ENCODE measurements around the gene USP15. TPM values are rescaled to one million over a fixed set of nuclear protein-coding genes. Genes with fewer than 3 reads are reported as not detected.

USP15 gene
- total and polyA plus RNA-seq, 2 of the 4 experiments (the other 2 are of a cell fraction), result 28.5 to 49.6 TPM

GRCh38 chr12:62227091-62227490, 33.1 kb upstream of the USP15 start:
- dilution Hi-C loops (cut with HindIII; ENCODE audit: low sequenced_read_pairs, unreplicated experiment), result no loop called here
- BruUV-seq (replicated peaks), result no TSS peak

More at GRCh38 chr12:62227091-62227490, 33.1 kb upstream of the USP15 start:
- Histone ChIP-seq H3K56ac (ENCODE audit: extremely low read depth, insufficient read depth, low read length) (no peak overlapping the region), H2BK120ac (ENCODE audit: low read depth, low read length) (no peak overlapping the region), H2AK9ac (replicated peaks; ENCODE audit: low read depth, low read length, poor library complexity) (no peak overlapping the region), H3K79me1 (ENCODE audit: low read depth in 1 of 2, low read length in 2 of 2) (no peaks in the 10 kb centered on the region), H4K8ac (ENCODE audit: low read depth in 2 of 2, low read length in 2 of 2) (no peak overlapping the region), H2AFZ (replicated peaks; ENCODE audit: low read length, poor library complexity) (no peak overlapping the region), H2AK5ac (ENCODE audit: low read depth, low read length) (no peak overlapping the region), H3K9me3 (ENCODE audit: control insufficient read depth, insufficient read depth, low read length) (no peaks in the 10 kb centered on the region), H3K9me1 (ENCODE audit: insufficient read depth, low read length) (no peaks in the 10 kb centered on the region), H3K23ac (ENCODE audit: low read depth, low read length) (no peak overlapping the region), H2BK15ac (ENCODE audit: low read depth, low read length) (no peak overlapping the region), H2BK20ac (ENCODE audit: low read depth, low read length) (no peak overlapping the region), H3K4ac (ENCODE audit: low read depth, low read length) (no peak overlapping the region), H2BK5ac (ENCODE audit: low read depth, low read length, poor library complexity, severe bottlenecking) (no peak overlapping the region), H3K27ac (ENCODE audit: insufficient read depth, low read length) (no peak overlapping the region), H3K4me1 (ENCODE audit: control insufficient read depth, insufficient read depth, low read length) (no peaks in the 10 kb centered on the region), H3K36me3 (ENCODE audit: control insufficient read depth, insufficient read depth, low read length) (no peaks in the 10 kb centered on the region), H3K9ac (ENCODE audit: low read depth, low read length) (no peak overlapping the region), H3K4me3 (ENCODE audit: insufficient read depth, low read depth, low read length) (no peak overlapping the region), H4K20me1 (ENCODE audit: insufficient read depth, low read length) (no peaks in the 10 kb centered on the region), H3K27me3 (ENCODE audit: control insufficient read depth, insufficient read depth, low read length) (no peaks in the 10 kb centered on the region), H3K4me2 (ENCODE audit: low read depth, low read length) (no peak overlapping the region), H3K14ac (replicated peaks; ENCODE audit: low read depth, low read length) (no peak overlapping the region), H3K18ac (ENCODE audit: low read depth, low read length) (no peak overlapping the region), H4K91ac (ENCODE audit: insufficient read depth, low read depth, low read length) (no peak overlapping the region), H4K5ac (ENCODE audit: low read depth, low read length) (no peak overlapping the region)
- ChIA-PET POLR2A (ENCODE audit: unreplicated experiment) (no interaction called here), CTCF (no interaction called here)
- ATAC-seq (ENCODE audit: low read depth) (no peak), DNase-seq (no peak)
- no CpG with 5 or more reads among the region's 2 CpGs for WGBS, 2 experiments (ENCODE audit: extremely low coverage in 2 of 2, insufficient read length in 1 of 2)
- intact Hi-C loops (cut with micrococcal nuclease) (no loop called here), in situ Hi-C loops (cut with MboI; ENCODE audit: low sequenced_read_pairs) (no loop called here)
- TF ChIP-seq SMC3 (IDR thresholded peaks at IDR 0.05; ENCODE audit: low read depth, low read length), result no peak
- TF ChIP-seq RAD21 (IDR thresholded peaks at IDR 0.05; ENCODE audit: low read length), result no peak
- no peak for TF ChIP-seq POLR2A (IDR thresholded peaks at IDR 0.05; ENCODE audit: low read depth, low read length)
- TF ChIP-seq MXI1 (IDR thresholded peaks at IDR 0.05; ENCODE audit: borderline replicate concordance, low read depth, low read length), result no peak
- TF ChIP-seq USF2 (IDR thresholded peaks at IDR 0.05; ENCODE audit: low read depth, low read length), result no peak
- no peak for TF ChIP-seq RFX5 (IDR thresholded peaks at IDR 0.05; ENCODE audit: low read depth, low read length)
- no peak for TF ChIP-seq MAZ (IDR thresholded peaks at IDR 0.05; ENCODE audit: borderline replicate concordance, low read depth, low read length)
- no peak for TF ChIP-seq CHD1 (IDR thresholded peaks at IDR 0.05; ENCODE audit: low read depth, low read length)
- TF ChIP-seq CEBPB (IDR thresholded peaks at IDR 0.05; ENCODE audit: low read depth, low read length), result no peak
- no peak for TF ChIP-seq FOS (IDR thresholded peaks at IDR 0.05; ENCODE audit: low read depth, low read length)
- no peak for TF ChIP-seq ELK1 (IDR thresholded peaks at IDR 0.05; ENCODE audit: borderline replicate concordance, low read depth, low read length)

All from IMR-90 (cell line).